Measurements from ENCODE around the gene FKBP11.

GRCh38 chr12:48936379-48936979 is 11.2 kb upstream of the FKBP11 start:
- TF ChIP-seq CTCF (IDR thresholded peaks at IDR 0.05; ENCODE audit: low read depth, low read length), result peak; percentile 90
- TF ChIP-seq EZH2phosphoT487 (IDR thresholded peaks at IDR 0.05; ENCODE audit: low read depth), result no peak

Measured in OCI-LY3 (cell line).